B cell (primary cell): ENCODE data around the gene MATR3. TPM values are rescaled to one million over a fixed set of nuclear protein-coding genes. Genes with fewer than 3 reads are reported as not detected.

Experiments
- ATAC-seq: fragments of 200-7000 bp; cut with Tn5 transposase; one replicate; pipeline ENCODE4 v1.10.0; 2021; ENCODE audit warnings: low read depth, mild to moderate bottlenecking, moderate number of reproducible peaks, moderate library complexity
- CTCF ChIA-PET: fragments of 350-600 bp; sonication (Branson Sonifier 250); formaldehyde crosslinking; loops from one replicate; lab custom pipeline; 2021; ENCODE audit warnings: antibody characterized with exemption, inconsistent platforms; lab: Charles Lee
- POLR2A ChIA-PET: fragments of 350-600 bp; sonication (Branson Sonifier 250); formaldehyde crosslinking; loops from one replicate; lab custom pipeline; 2021; ENCODE audit warnings: antibody characterized with exemption; lab: Charles Lee
- DNase-seq: peaks from one replicate; pipeline ENCODE4 v3.0.0; 2013
- H2AFZ ChIP-seq: 2 replicates; pipeline ENCODE4 v1.6.1; 2012; ENCODE audit warnings: mild to moderate bottlenecking, low read depth, low read length; ENCODE audit not compliant: insufficient read depth, poor library complexity, severe bottlenecking
- H3K27ac ChIP-seq, 2 donors: 1 replicate in 1 of 2; 2 replicates in 1 of 2; pipeline ENCODE4 v1.5.1; 2012 to 2013; ENCODE audit warnings: low read length in 2 of 2, mild to moderate bottlenecking in 2 of 2, moderate library complexity in 1 of 2
- H3K27me3 ChIP-seq, 4 experiments: fragments of 200-600 bp in 1 of 4; sonication (generic) in 1 of 4; replicated peaks in 1 of 4; 1 replicate in 2 of 4; 2 replicates in 2 of 4; pipeline versions ENCODE4 v1.6.1 to v1.7.0; 2013 to 2016; ENCODE audit warnings: low read length in 3 of 4, mild to moderate bottlenecking in 2 of 4, mixed read lengths in 1 of 4, moderate library complexity in 1 of 4; ENCODE audit not compliant: insufficient read depth in 4 of 4, control insufficient read depth in 3 of 4; ENCODE audit errors: control extremely low read depth in 1 of 4
- H3K36me3 ChIP-seq, 2 experiments: replicated peaks in 1 of 2; 1 replicate in 1 of 2; 2 replicates in 1 of 2; pipeline versions ENCODE4 v1.6.1 to v1.7.1; 2013; ENCODE audit warnings: low read length in 1 of 2; ENCODE audit not compliant: insufficient read depth in 2 of 2, control insufficient read depth in 1 of 2; ENCODE audit errors: control extremely low read depth in 1 of 2, extremely low read depth in 1 of 2
- H3K4me1 ChIP-seq, 2 donors: fragments of 200-600 bp in 1 of 2; sonication (generic) in 1 of 2; 1 replicate in 1 of 2; 2 replicates in 1 of 2; pipeline versions ENCODE4 v1.5.1 to v1.6.1; 2013 to 2017; ENCODE audit warnings: low read length in 2 of 2; ENCODE audit not compliant: control insufficient read depth in 2 of 2, insufficient read depth in 2 of 2
- H3K4me2 ChIP-seq: replicated peaks from 2 replicates; pipeline ENCODE3; 2012; ENCODE audit warnings: mild to moderate bottlenecking, low read depth, low read length; ENCODE audit not compliant: poor library complexity, severe bottlenecking
- H3K4me3 ChIP-seq, 5 experiments: fragments of 200-600 bp in 1 of 5; sonication (generic) in 1 of 5; 1 replicate in 3 of 5; 2 replicates in 2 of 5; pipeline versions ENCODE4 v1.5.1 to v1.7.0; 2011 to 2016; ENCODE audit warnings: low read length in 4 of 5, mild to moderate bottlenecking in 4 of 5, low read depth in 2 of 5, control low read depth in 1 of 5, moderate library complexity in 1 of 5; ENCODE audit not compliant: insufficient read depth in 1 of 5; ENCODE audit errors: control extremely low read depth in 1 of 5, extremely low read depth in 1 of 5
- H3K79me2 ChIP-seq: fragments of 200-600 bp; sonication (generic); one replicate; pipeline ENCODE4 v1.6.0; 2016; ENCODE audit warnings: low read length; ENCODE audit not compliant: control insufficient read depth, insufficient read depth
- H3K9ac ChIP-seq: fragments of 200-600 bp; sonication (generic); 2 replicates; pipeline ENCODE4 v1.6.1; 2017; ENCODE audit warnings: mild to moderate bottlenecking, low read length, moderate library complexity
- H3K9me3 ChIP-seq, 3 donors: one replicate each; pipeline versions ENCODE4 v1.6.1 to v1.7.1; 2013; ENCODE audit warnings: low read length in 2 of 3; ENCODE audit not compliant: control insufficient read depth in 2 of 3, insufficient read depth in 1 of 3; ENCODE audit errors: control extremely low read depth in 1 of 3
- H4K20me1 ChIP-seq: 2 replicates; pipeline ENCODE4 v1.6.0; 2012; ENCODE audit warnings: mild to moderate bottlenecking, low read length; ENCODE audit not compliant: insufficient read depth, control insufficient read depth, poor library complexity, severe bottlenecking
- H3K27ac Mint-ChIP-seq: one replicate; pipeline ENCODE4 v1.8.0; 2021; ENCODE audit warnings: mixed read lengths
- H3K27me3 Mint-ChIP-seq: one replicate; pipeline ENCODE4 v1.8.0; 2021; ENCODE audit warnings: mixed read lengths
- H3K4me1 Mint-ChIP-seq: one replicate; pipeline ENCODE4 v1.8.0; 2021; ENCODE audit warnings: mixed read lengths
- H3K4me3 Mint-ChIP-seq: one replicate; pipeline ENCODE4 v1.8.0; 2021; ENCODE audit warnings: mixed read lengths
- H3K9me3 Mint-ChIP-seq: one replicate; pipeline ENCODE4 v1.8.0; 2022; ENCODE audit warnings: mixed read lengths; ENCODE audit not compliant: insufficient read depth
- CTCF ChIP-seq: fragments of 200-600 bp; IDR thresholded peaks from one replicate; pipeline ENCODE4 v1.8.0; 2022; ENCODE audit warnings: antibody characterized with exemption, mild to moderate bottlenecking
- EZH2 ChIP-seq: IDR thresholded peaks from 2 replicates; pipeline ENCODE4 v1.6.1; 2012; ENCODE audit warnings: borderline replicate concordance, low read depth, mild to moderate bottlenecking, moderate library complexity, low read length; ENCODE audit not compliant: insufficient read depth, poor library complexity, severe bottlenecking
- WGBS: methylation state at CpG from one replicate; pipeline ENCODE4 v1.1.5; 2013; ENCODE audit warnings: missing lambda C conversion rate; ENCODE audit not compliant: insufficient coverage; 5-methylcytosine and 5-hydroxymethylcytosine counted together
- intact Hi-C: fragments of 100-400 bp; cut with micrococcal nuclease; formaldehyde crosslinking; loops from one replicate; pipeline ENCODE4 v1.10.0; 2022
- polyA plus RNA-seq: library from polyadenylated mRNA; depleted of rRNA; stranded (reverse); fragments of >200 nt; gene quantifications from 2 replicates; pipeline ENCODE4 v1.2.3, GENCODE V29; 2012
- total RNA-seq, 2 donors: library from RNA; stranded (reverse); fragments of 120-200 nt in 1 of 2; gene quantifications; 1 replicate in 1 of 2; 2 replicates in 1 of 2; pipeline versions ENCODE4 v1.2.3 to v1.2.4, GENCODE V29; 2013 to 2022

MATR3 gene
- total and polyA plus RNA-seq, 2 donors (not counting 1 experiment from before 2014, with no cell fraction given) = 76.7 to 243 TPM

DNA sequence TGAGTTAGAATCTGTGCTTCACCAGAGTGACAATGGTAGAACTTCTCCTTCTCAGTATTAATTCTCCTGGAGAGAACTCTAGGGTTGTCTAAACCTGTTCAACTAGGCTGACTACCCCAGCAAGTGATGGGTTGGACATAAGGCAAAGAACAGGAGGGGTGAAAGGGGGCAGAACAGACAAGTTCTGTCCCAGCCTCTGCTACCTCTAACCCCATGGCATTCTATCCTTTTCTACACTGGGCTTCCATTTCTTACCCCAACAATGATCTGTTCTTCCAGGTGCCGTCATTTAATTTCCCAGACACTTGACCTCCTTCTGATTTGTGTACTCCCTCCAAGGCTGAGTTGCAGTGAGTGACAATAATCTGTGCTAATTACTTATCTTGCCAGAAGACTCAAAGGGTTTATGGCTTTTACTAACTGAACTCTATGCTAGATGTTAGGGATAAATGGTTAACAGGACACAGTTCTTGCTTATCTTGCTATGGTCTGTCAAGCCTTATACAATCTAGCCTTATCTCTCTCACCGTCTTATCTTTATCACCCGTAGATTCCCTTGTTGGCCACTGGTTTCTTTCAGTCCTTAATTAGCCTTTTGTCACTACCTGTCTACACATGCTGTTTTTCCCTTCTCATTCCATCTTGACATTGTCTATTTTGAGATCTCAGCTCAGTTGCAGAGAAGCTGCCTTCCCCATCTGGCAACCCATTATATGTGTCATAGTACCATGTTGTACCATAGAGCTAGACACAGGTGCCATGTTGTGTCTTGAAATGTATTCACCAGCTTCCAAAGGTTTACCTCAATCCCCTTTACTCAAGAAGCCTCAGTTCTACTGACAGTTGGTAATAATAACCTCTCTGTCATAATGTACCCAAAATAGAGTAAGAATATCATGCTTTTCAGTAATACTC is 10.0 kb upstream of the MATR3 start:
- Mint-ChIP-seq H3K27ac (no peak overlapping the region), H3K9me3 (no peaks in the 10 kb centered on the region), H3K4me3 (no peak overlapping the region), H3K27me3 (no peaks in the 10 kb centered on the region), H3K4me1 (peaks cover 6% of the 10 kb centered on the region)
- intact Hi-C loops = no loop called here
- no peak overlapping the region for H2AFZ ChIP-seq
- no peaks in the 10 kb centered on the region for H3K9me3 ChIP-seq
- no peak overlapping the region for H3K4me2 ChIP-seq
- H3K9ac ChIP-seq = no peak overlapping the region
- 91% methylated on average over 1 of the region's 3 CpGs for WGBS
- H3K27me3 ChIP-seq = no peaks in the 10 kb centered on the region
- POLR2A ChIA-PET = interaction anchor here (0.5 kb wide), 1 partner anchor 1250 kb away, joined by 4 read pairs; no protein-coding TSS in a partner anchor
- no peak for DNase-seq
- H3K27ac ChIP-seq = no peak overlapping the region
- no peak overlapping the region for H3K4me3 ChIP-seq
- peaks cover 5 to 52% of the 10 kb centered on the region in 2 experiments for H3K36me3 ChIP-seq
- ATAC-seq = no peak
- CTCF ChIA-PET = interaction anchor here (1.0 kb wide), 1 partner anchor 10 kb away, joined by 4 read pairs; the partner anchor contains the start of gene MATR3
- TF ChIP-seq EZH2 (no peak), CTCF (no peak)
- H3K4me1 ChIP-seq = no peaks in the 10 kb centered on the region
- H4K20me1 ChIP-seq = no peaks in the 10 kb centered on the region
- H3K79me2 ChIP-seq = peaks cover 5% of the 10 kb centered on the region

GRCh38 chr5:139284295-139284694 is 9.2 kb upstream of the MATR3 start:
- Mint-ChIP-seq H3K4me1 (peaks cover 6% of the 10 kb centered on the region), H3K27ac (no peak overlapping the region), H3K27me3 (no peaks in the 10 kb centered on the region), H3K9me3 (no peaks in the 10 kb centered on the region), H3K4me3 (no peak overlapping the region)
- 100% methylated on average over 6 of the region's 8 CpGs for WGBS
- no peak for TF ChIP-seq EZH2
- TF ChIP-seq CTCF = no peak
- intact Hi-C loops = no loop called here
- no peaks in the 10 kb centered on the region for H4K20me1 ChIP-seq
- CTCF ChIA-PET = no interaction called here
- H3K79me2 ChIP-seq = peaks cover 5% of the 10 kb centered on the region
- no peak overlapping the region for H2AFZ ChIP-seq
- no peaks in the 10 kb centered on the region for H3K27me3 ChIP-seq
- DNase-seq (no peak), ATAC-seq (no peak)
- H3K4me3 ChIP-seq = no peak overlapping the region
- no peak overlapping the region for H3K27ac ChIP-seq
- no peaks in the 10 kb centered on the region for H3K4me1 ChIP-seq
- H3K4me2 ChIP-seq = no peak overlapping the region
- peaks cover 3 to 45% of the 10 kb centered on the region in 2 experiments for H3K36me3 ChIP-seq
- POLR2A ChIA-PET = interaction anchor here (0.5 kb wide), 1 partner anchor 1251 kb away, joined by 4 read pairs; no protein-coding TSS in a partner anchor
- no peak overlapping the region for H3K9ac ChIP-seq
- no peaks in the 10 kb centered on the region for H3K9me3 ChIP-seq
